SU-DHL-6 (cell line): ENCODE results near the gene SSNA1.

Experiments
- H2AFZ ChIP-seq: fragments of 200-600 bp; sonication (generic); 2 replicates; pipeline ENCODE4 v1.6.1; 2014; ENCODE audit warnings: low read depth, mild to moderate bottlenecking, moderate library complexity, mixed read lengths, antibody characterized with exemption, low read length; ENCODE audit not compliant: severe bottlenecking
- H3F3A ChIP-seq: fragments of 200-600 bp; shearing (Covaris generic); 2 replicates; pipeline ENCODE4 v1.6.0; 2016; ENCODE audit warnings: antibody characterized with exemption, mild to moderate bottlenecking; ENCODE audit not compliant: insufficient read depth
- H3K27ac ChIP-seq: fragments of 200-600 bp; sonication (generic); 2 replicates; pipeline ENCODE4 v1.5.1; 2016; ENCODE audit warnings: low read depth, mild to moderate bottlenecking, low read length, moderate library complexity, mixed read lengths
- H3K27me3 ChIP-seq: fragments of 200-600 bp; sonication (generic), shearing (Covaris generic); 2 replicates; pipeline ENCODE4 v1.6.0; 2014; ENCODE audit warnings: mild to moderate bottlenecking, low read length
- H3K36me3 ChIP-seq: fragments of 200-600 bp; sonication (generic); 2 replicates; pipeline ENCODE4 v1.6.1; 2014; ENCODE audit warnings: mild to moderate bottlenecking, low read length, mixed read lengths
- H3K4me2 ChIP-seq: fragments of 300-600, 200-600 bp; shearing (Covaris generic), sonication (generic); 2 replicates; pipeline ENCODE4 v1.6.0; 2014; ENCODE audit warnings: low read length, low read depth, mild to moderate bottlenecking; ENCODE audit not compliant: poor library complexity, severe bottlenecking
- H3K4me3 ChIP-seq: fragments of 200-600 bp; sonication (generic); 2 replicates; pipeline ENCODE4 v1.5.1; 2014; ENCODE audit warnings: antibody characterized with exemption, low read length, mild to moderate bottlenecking, mixed read lengths; ENCODE audit not compliant: insufficient read depth, poor library complexity, severe bottlenecking
- H3K79me2 ChIP-seq: fragments of 200-600 bp; sonication (generic); 2 replicates; pipeline ENCODE4 v1.6.1; 2014; ENCODE audit warnings: mild to moderate bottlenecking, low read length, moderate library complexity; ENCODE audit not compliant: insufficient read depth
- H3K9ac ChIP-seq: fragments of 200-600 bp; sonication (generic); 2 replicates; pipeline ENCODE4 v1.7.0; 2014; ENCODE audit warnings: mild to moderate bottlenecking, low read length
- H3K9me2 ChIP-seq: fragments of 200-600 bp; sonication (generic); replicated peaks from 2 replicates; pipeline ENCODE4 v1.6.1; 2014; ENCODE audit warnings: low read length; ENCODE audit not compliant: insufficient read depth
- H3K9me3 ChIP-seq: fragments of 200-600 bp; sonication (generic); 2 replicates; pipeline ENCODE4 v1.6.1; 2014; ENCODE audit warnings: low read length, mixed read lengths; ENCODE audit not compliant: insufficient read depth
- H4K20me1 ChIP-seq: fragments of 200-600 bp; sonication (generic); 2 replicates; pipeline ENCODE4 v1.6.1; 2014; ENCODE audit warnings: low read depth, mild to moderate bottlenecking, antibody characterized with exemption, low read length, moderate library complexity, mixed read lengths
- EZH2phosphoT487 ChIP-seq: fragments of 200-600 bp; sonication (generic), shearing (Covaris generic); conservative IDR thresholded peaks from 2 replicates; pipeline ENCODE4 v1.6.1; 2018; ENCODE audit warnings: mild to moderate bottlenecking, antibody characterized with exemption, low read length, moderate library complexity, mixed read lengths
- TF ChIP-seq, protein P1 (sequence below): fragments of 200-600 bp; sonication (generic); IDR thresholded peaks from one replicate; pipeline ENCODE4 v1.5.1; 2017; ENCODE audit warnings: antibody characterized with exemption, mild to moderate bottlenecking, low read length, moderate library complexity; ENCODE audit not compliant: insufficient read depth, poor library complexity, severe bottlenecking

Gene SSNA1

DNA sequence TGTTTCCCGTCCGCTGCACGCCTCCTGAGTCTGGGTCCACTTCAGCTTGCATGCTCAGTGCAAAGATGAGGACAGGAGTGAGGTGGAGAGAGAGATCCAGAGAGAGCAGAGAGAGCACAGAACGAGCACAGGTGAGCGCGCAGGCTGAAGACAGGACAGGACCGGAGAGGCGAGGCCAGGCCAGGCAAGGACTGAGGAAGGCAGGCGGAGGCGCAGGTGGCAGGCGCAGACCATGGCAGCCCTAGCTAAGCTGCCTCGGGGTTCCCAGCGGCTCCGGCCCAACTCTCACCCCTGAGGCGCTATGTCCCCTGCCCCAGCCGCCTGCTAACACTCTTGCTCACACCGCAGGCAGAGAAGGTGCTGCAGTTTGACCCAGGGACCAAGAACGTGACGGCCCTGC is 39.8 kb upstream of the SSNA1 start:
- Histone ChIP-seq H3K27ac (no peak overlapping the region), H3K36me3 (no peaks in the 10 kb centered on the region), H3K79me2 (no peaks in the 10 kb centered on the region), H3K27me3 (no peaks in the 10 kb centered on the region), H2AFZ (no peak overlapping the region), H3K4me2 (no peak overlapping the region), H3K9ac (no peak overlapping the region), H4K20me1 (no peaks in the 10 kb centered on the region), H3F3A (peaks cover 13% of the 10 kb centered on the region; the same call in 1 of the 2 replicates), H3K9me2 (no peaks in the 10 kb centered on the region), H3K9me3 (no peaks in the 10 kb centered on the region), H3K4me3 (no peak overlapping the region)
- TF ChIP-seq, protein P1, sequence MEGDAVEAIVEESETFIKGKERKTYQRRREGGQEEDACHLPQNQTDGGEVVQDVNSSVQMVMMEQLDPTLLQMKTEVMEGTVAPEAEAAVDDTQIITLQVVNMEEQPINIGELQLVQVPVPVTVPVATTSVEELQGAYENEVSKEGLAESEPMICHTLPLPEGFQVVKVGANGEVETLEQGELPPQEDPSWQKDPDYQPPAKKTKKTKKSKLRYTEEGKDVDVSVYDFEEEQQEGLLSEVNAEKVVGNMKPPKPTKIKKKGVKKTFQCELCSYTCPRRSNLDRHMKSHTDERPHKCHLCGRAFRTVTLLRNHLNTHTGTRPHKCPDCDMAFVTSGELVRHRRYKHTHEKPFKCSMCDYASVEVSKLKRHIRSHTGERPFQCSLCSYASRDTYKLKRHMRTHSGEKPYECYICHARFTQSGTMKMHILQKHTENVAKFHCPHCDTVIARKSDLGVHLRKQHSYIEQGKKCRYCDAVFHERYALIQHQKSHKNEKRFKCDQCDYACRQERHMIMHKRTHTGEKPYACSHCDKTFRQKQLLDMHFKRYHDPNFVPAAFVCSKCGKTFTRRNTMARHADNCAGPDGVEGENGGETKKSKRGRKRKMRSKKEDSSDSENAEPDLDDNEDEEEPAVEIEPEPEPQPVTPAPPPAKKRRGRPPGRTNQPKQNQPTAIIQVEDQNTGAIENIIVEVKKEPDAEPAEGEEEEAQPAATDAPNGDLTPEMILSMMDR, result no peak
- TF ChIP-seq EZH2phosphoT487, result no peak

DNA sequence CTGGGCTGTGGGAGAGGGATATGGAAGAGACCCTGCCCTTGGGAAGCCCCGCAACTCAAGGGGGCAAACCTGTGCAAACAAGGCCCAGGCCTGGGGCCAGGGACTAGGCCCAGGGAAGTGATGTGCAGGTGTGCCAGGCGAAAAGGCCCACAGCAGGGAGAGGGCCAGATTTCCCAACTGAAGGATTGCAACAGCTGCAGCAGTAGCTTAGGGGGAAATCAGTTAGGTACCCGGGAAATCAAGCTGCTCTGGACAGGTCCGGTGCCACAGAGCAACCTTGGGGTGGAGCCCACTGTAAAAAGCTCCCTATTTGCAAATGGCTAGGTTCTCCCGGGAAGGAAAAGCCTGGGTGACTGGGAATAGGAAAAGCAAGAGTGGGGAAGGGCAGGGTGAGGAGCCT is 39.1 kb upstream of the SSNA1 start:
- H3K79me2 ChIP-seq, result no peaks in the 10 kb centered on the region
- H3F3A ChIP-seq, result peaks cover 13% of the 10 kb centered on the region; the same call in 1 of the 2 replicates
- no peaks in the 10 kb centered on the region for H4K20me1 ChIP-seq
- no peak overlapping the region for H3K4me3 ChIP-seq
- no peaks in the 10 kb centered on the region for H3K9me3 ChIP-seq
- no peaks in the 10 kb centered on the region for H3K36me3 ChIP-seq
- H3K9me2 ChIP-seq, result no peaks in the 10 kb centered on the region
- no peak overlapping the region for H3K27ac ChIP-seq
- no peak overlapping the region for H3K4me2 ChIP-seq
- no peak overlapping the region for H2AFZ ChIP-seq
- no peak overlapping the region for H3K9ac ChIP-seq
- no peak for TF ChIP-seq EZH2phosphoT487
- TF ChIP-seq, protein P1, result no peak
- no peaks in the 10 kb centered on the region for H3K27me3 ChIP-seq

DNA sequence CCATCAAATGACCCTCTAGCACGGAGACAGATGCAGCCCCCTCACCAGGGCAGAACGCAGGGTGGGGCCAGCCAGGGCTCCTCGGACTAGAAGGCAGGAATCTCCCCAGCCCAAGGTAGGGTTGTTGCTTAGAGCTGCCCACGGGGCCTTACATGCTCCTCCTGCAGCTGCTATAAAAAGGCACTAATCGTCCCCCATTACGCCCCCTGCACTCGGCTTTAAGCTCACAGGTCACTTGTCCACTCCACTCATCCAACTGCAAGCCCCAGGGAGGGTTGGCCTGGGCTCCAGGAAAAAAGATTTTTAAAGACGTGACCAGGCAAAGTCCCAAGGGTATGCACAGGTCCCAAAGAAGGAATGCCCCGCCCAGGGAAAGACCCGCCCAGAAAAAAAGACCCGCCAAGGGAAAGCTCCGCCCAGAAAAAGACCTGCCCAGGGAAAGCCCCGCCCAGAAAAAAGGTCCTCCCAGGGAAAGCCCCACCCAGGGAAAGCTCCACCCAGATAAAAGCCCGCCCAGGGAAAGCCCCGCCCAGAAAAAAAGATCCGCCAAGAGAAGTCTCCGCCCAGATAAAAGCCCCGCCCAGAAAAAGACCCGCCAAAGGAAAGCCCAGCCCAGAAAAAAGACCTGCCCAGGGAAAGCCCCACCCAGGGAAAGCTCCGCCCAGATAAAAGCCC is 38.4 kb upstream of the SSNA1 start:
- peaks cover 13% of the 10 kb centered on the region; the same call in 1 of the 2 replicates for H3F3A ChIP-seq
- no peak overlapping the region for H3K9ac ChIP-seq
- H3K79me2 ChIP-seq, result no peaks in the 10 kb centered on the region
- H3K27me3 ChIP-seq, result no peaks in the 10 kb centered on the region
- H3K27ac ChIP-seq, result 0 out of 2 replicates have a peak overlapping the region, but pooled peaks have one; percentile 11
- peak overlapping the region; percentile 27 for H3K4me2 ChIP-seq
- no peak for TF ChIP-seq EZH2phosphoT487
- TF ChIP-seq, protein P1, result no peak
- no peaks in the 10 kb centered on the region for H3K36me3 ChIP-seq
- no peaks in the 10 kb centered on the region for H4K20me1 ChIP-seq
- no peak overlapping the region for H3K4me3 ChIP-seq
- H3K9me2 ChIP-seq, result no peaks in the 10 kb centered on the region
- no peak overlapping the region for H2AFZ ChIP-seq
- no peaks in the 10 kb centered on the region for H3K9me3 ChIP-seq
